ENCODE results near the gene DENND1A.

Gene DENND1A

DNA sequence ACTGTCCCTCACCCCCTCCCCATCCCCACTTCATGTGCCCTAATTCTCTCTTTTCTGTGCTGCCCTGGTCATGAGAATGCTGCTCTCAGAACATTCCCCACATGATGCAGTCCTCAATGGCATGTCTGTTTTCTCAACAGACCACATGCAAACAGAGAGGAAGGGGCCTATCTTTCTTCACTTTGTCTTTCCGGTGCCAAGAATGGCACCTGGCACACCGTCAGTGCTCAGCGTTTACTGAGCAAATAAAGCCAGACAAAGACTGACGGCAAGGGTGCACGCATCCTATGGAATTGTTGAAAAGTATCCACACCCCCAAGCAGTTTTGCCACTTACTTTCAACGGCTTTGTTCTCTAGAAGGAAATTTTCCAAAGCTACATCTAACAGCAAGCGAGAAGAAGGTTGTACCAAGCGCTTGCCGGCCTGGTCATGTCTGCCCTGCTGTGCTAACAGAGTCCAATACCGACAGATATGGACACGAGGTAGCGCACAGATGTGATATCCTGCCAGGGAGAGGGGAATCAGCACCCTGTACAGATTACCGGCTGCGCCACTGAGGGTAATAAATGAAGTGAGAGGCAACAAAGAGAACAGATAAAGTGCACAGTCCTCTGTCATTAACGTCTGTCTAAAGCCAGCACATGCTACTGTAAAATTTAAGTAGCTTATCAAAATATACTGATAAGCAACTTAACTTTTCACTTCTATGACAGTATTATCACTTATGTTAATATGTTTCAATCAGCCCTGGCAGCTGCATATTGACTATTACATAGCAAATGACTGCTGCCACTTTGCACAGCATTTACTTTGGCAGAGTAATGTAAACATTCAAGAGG, 251.7 kb downstream of the DENND1A start:
- DNase-seq = no peak

GRCh38 chr9:123676869-123677268, 253.1 kb downstream of the DENND1A start:
- DNase-seq = no peak

DNA sequence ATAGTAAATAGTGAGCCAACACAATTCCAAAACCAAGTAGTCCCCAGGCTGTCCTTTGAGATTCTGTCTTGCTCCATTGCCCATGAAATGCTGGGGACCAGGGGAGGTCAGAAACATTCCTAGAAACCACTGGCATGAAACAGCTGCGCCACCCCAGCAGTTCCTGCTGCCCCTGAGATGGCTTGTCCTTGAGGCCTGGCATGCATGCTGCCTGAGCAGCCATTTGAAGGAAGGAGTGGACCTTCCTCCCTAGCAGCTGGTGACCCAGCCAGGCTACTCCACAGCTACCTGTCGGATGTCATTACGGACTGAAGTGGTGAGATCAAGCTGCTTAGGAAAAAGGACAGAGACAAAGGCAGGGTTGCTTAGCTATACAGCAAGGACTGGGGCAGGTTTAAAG, 260.6 kb downstream of the DENND1A start:
- no peak for DNase-seq

DNA sequence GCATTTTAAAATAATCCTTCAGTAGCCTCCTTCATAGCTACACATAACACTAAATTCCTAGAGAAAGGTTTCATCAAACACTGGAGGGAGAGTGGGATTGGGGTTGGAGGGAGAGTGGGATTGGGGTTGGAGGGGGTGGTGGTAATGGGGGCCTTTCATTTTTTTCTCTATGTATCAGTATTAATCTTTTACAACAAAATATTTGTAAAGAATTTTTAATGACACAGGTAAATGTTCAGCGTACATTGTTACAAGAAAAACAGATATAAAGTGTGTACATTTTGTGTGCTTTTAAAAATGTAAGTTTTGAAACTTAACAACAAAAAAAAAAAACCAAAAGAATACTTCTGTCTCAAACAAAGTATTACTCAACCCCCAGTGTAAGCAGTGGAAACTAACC, 266.4 kb downstream of the DENND1A start:
- no peak for DNase-seq

GRCh38 chr9:123662057-123662776, 267.7 kb downstream of the DENND1A start:
- no peak for DNase-seq

DNA sequence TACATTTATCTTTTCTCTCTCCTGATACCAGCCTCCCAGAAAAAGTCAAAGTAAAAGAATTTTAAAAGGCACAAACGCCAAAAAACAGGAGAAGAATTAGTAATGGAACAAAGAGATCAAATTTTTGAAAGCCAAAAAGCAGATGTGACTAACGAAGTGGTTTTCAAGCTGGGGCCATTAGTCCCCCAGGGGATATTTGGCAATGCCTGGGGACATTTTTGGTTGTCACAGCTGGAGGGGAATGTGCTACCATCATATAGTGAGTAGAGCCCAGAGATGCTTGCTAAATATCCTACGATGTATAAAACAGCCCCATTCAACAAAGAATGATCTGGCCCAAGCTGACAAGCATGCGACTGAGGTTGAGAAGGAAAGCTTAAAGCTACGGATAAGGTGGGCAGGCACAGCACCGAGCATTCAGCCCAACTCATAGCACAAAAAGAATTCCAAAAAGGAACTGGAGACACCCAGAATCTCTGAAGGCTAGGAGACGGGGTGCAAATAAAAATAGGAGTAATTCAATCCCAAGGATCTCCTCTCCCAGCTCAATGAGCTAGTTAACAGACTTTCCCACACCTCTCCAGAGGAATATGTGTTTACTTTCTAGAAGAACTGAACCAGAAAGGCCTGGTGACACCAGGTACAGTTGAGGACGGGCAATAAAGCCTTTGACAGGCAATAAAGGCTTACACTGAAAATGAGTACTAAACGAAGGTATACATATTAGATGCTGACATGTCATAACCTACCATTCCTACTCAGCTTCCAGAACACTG, 269.0 kb downstream of the DENND1A start:
- DNase-seq = no peak

DNA sequence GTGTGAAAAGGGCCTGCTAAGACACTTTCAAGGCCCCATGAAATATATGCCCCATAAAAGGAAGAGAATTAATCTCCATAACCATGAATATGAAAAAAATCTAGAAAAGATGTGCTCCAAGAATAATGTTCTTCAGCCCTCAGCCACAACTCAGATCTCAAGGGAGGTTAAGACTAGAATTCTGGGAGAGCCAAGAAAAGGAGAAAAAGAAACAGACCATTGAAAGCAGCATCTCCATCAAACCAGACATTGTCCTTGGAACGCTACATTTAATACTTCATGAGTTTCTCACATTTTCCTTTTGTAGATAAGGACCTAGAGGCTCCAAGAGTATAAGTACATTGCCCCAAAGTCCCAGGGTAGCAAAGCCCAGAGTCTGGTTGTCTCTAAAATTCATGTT, 270.6 kb downstream of the DENND1A start:
- DNase-seq = no peak

DNA sequence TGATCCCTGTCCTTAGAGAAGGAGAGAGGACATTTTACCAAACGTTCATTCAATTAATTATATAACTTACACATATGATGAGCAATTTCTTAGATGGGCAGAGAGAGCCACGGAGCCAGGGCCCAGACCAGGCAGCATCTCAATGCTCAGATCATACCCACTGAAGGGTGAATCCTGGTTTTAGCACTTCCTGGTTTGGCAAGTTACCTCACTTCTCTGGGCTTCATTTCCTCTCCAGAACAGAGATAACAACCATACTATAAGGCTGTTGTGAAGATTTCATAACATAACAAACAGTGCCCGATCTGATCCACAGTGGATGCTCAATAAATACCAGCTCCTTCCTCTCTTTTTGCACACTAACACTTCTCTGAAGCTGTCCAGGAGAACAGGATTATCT, 271.1 kb downstream of the DENND1A start:
- DNase-seq = no peak

DNA sequence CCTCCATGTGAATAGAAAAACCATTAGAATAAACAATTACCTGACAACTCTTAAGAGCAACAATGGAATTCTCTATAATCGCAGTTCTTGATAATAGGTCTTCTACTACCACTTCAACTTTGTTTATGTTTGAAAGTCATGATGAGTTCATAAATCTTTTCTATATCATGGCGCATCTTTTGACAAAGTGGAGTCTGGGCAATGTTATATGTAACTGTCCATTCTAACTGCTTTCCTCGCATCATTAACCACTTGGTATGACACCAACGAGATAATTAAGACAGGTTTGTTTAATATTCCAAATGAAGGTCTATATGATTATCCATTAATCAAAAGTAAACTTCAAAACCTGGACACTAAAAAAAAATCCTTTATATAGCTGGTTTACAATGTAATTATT, 272.0 kb downstream of the DENND1A start:
- no peak for DNase-seq

- no peak for DNase-seq
These were observed 272.8 kb downstream of the DENND1A start for GRCh38 chr9:123657099-123657498.

DNA sequence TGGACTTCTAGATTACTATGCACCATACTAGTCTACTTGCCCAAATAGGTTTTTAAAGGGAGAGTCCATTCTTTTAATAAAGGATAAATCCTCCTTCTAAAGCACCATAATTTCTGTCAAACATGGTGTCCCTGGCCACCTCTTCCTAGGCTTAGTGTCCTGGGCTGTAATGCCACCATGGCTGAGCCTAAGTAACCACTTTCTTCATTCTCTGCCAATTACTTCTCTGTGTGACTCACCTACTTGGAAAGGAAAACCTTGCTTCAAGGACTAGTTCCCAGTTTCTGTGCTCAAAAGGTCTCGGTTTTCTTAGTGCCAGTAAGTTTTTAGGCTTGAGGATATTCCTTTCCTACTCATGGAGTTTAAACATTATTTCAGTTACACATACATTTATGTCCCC, 273.4 kb downstream of the DENND1A start:
- DNase-seq = no peak

- no peak for DNase-seq
These were observed 274.1 kb downstream of the DENND1A start for GRCh38 chr9:123655681-123656423.

- no peak for DNase-seq
These were observed 274.8 kb downstream of the DENND1A start for GRCh38 chr9:123654994-123655637.

DNA sequence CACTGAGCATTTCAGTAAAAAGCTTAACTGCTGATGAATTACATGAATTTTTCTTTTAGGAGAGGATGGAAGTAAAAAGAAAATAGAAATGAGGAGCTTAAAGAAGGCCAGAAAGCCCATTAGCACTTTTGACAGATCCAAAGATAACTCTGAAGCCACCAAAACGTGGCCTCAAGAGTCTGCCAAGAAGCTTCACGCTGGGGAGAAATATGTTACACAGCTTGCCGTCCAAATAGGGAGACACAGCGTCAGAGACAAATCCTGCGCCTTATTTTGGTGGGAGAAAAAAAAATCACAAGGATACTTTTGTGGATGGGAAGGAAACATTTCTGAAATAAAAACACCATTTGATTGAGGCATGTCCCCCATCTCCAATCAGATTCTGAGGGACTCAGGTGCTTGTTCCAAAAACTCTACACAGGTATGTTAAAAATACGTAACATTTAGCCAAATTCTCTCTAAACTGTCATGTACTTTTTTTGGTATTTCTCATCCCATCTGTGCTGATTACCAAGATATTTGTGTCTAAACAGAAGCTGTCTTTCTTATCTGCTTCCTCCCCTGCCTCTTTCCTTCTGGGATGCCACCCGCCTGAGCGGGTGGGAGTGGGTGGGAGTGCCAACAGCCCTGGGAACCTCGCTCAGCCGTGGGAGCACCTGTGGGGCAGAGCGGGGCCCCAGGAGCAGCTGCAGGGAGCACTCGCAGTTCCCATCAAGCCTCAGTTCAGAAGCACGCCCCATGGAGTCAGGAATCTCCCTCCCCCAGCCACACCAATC, 275.5 kb downstream of the DENND1A start:
- DNase-seq = no peak

DNA sequence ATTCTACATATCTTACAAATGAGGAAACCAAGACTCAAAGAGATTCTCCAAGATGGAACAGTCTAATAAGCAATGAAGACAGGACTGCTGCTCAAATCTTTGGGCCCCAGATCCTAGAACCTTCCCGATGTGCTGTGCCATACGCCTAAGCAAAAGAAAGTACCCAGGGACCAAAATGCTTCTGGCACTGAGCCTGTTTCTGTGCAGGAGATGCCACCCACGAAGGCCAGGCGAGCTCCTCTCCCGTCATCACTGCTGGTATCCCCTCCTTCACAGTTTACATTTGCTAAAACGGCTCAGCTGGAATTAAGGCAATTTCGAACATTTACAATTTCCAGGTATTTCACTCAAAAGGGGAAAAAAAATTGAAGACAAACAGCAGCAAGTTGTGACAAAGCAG, 277.5 kb downstream of the DENND1A start:
- DNase-seq = no peak

DNA sequence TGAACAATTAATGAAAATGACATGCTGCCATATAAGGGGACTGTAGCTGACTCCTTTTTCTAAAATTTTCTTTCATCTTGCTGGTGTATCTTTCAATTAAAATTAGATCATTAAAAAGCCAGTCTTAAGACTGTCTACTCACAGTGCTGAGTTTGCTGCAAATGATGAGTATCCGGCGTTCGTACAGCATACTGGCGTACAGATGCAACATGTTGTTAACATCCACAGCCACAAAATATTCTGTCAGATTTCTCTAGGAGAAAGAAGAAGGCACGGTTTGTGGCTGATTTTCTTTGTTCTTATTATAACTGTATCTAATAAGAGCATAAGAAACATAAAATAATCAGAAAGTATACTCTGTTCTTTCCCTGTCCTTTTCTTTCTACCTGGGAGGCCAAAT, 278.1 kb downstream of the DENND1A start:
- no peak for DNase-seq

DNA sequence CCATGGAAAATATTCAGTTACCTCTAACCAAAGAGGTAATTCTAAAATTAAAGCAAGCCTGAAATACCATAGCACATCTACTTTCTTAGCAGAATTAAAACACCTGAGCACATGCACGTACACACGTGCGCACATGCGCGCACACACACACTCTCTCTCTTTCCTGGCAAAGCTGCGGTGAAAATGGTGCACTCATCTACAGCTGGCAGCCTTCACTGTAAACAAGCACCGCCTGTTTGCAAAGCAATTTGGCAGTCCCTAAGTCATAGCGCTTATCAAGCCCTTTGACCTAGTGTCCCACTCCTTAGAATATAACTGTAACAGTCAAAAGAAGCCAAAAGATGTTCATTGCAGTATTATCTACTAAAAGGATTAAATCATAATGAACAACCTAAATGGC, 278.7 kb downstream of the DENND1A start:
- DNase-seq = no peak

- DNase-seq = no peak
These were observed 280.0 kb downstream of the DENND1A start for GRCh38 chr9:123649909-123650308.

GRCh38 chr9:123647145-123647544, 282.8 kb downstream of the DENND1A start:
- no peak for DNase-seq

DNA sequence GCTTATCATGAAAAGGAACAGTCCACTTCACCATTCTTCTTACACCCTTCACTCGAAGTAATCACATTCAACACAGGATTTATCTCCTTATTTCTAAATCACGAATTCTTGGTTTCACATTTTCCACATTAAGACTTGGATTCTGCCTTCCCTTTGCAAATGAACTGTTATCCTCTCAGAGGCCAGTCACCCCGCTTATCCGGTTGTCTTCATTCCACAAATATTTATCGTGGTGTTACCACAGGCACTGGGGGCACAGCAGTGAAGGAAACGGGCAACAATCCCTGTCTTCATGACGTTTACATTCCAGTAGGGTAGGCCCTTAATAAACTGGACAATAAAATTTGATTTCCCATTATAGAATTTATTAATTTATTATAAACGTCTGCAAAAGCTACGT, 284.2 kb downstream of the DENND1A start:
- no peak for DNase-seq

DNA sequence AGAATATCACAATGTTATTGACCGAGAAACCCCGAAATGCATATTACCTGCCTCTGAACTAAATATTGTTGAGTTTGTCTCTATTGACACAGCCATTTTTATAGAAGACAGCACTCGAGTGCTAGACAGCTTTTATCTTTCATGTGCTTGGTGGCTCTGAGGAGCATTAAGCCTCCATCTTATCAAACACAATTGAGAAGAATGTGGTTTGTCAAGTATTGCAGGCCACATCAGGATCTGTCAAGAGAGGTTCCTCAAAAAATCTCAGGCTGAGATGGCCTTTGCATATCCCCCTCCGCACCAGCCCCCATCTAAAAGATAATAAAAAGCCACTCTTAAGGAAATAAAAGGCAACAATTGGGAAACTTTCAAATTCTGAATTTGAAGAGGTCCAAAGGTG, 284.8 kb downstream of the DENND1A start:
- no peak for DNase-seq

GRCh38 chr9:123643518-123643917, 286.4 kb downstream of the DENND1A start:
- no peak for DNase-seq

Measured in right hindlimb (tissue), 1 donor.